ENCODE results near the gene ATP6V1F. TPM values are rescaled to one million over a fixed set of nuclear protein-coding genes. Genes with fewer than 3 reads are reported as not detected.

The ATP6V1F gene
- total RNA-seq, 4 donors from 2014 or later = 31.2 to 137 (median 61.3) TPM

GRCh38 chr7:128868624-128869137 lies 6.0 kb downstream of the ATP6V1F start:
- Histone ChIP-seq H3K9me3 (no peaks in the 10 kb centered on the region), H3K27me3 (no peaks in the 10 kb centered on the region), H3K27ac (no peak overlapping the region), H3K4me1 (peaks cover 3 to 16% of the 10 kb centered on the region in 2 donors), H3K36me3 (no peaks in the 10 kb centered on the region), H3K4me3 (peak overlapping the region in 1 of 2 donors; percentile 38)
- DNase-seq = no peak
- intact Hi-C loops (cut with DNase I; ENCODE audit: low total_unique reads) = no loop called here
- TF ChIP-seq POLR2A (IDR thresholded peaks at IDR 0.05) (no peak), CTCF (IDR thresholded peaks at IDR 0.05) (no peak)

GRCh38 chr7:128869138-128869943 lies 6.7 kb downstream of the ATP6V1F start:
- no peaks in the 10 kb centered on the region for H3K9me3 ChIP-seq
- no peaks in the 10 kb centered on the region for H3K27me3 ChIP-seq
- intact Hi-C loops (cut with DNase I; ENCODE audit: low total_unique reads) = no loop called here
- TF ChIP-seq POLR2A (IDR thresholded peaks at IDR 0.05) (peak in 1 of 2 donors; percentile 11), CTCF (IDR thresholded peaks at IDR 0.05) (peak in 2 of 4 experiments; percentile 31 to 49)
- peak in 1 of 2 donors; percentile 45 for DNase-seq
- peak overlapping the region; percentile 37 to 38 for H3K4me3 ChIP-seq
- H3K27ac ChIP-seq = no peak overlapping the region
- H3K36me3 ChIP-seq = no peaks in the 10 kb centered on the region
- peaks cover 0 to 11% of the 10 kb centered on the region in 2 donors for H3K4me1 ChIP-seq

- intact Hi-C loops (cut with DNase I; ENCODE audit: low total_unique reads) = loop anchor here (5.0 kb wide), 1 partner anchor 78 kb away; the partner anchor contains the start of gene CCDC136
- Histone ChIP-seq H3K36me3 (no peaks in the 10 kb centered on the region), H3K27ac (no peak overlapping the region), H3K4me1 (peaks cover 0 to 11% of the 10 kb centered on the region in 2 donors), H3K27me3 (no peaks in the 10 kb centered on the region), H3K4me3 (peak overlapping the region; percentile 37 to 38), H3K9me3 (no peaks in the 10 kb centered on the region)
- DNase-seq = no peak
- no peak for TF ChIP-seq CTCF (IDR thresholded peaks at IDR 0.05)
- no peak for TF ChIP-seq POLR2A (IDR thresholded peaks at IDR 0.05)
These were observed 7.3 kb downstream of the ATP6V1F start for GRCh38 chr7:128869944-128870285.

GRCh38 chr7:128871050-128871449 lies 8.4 kb downstream of the ATP6V1F start:
- no peak for DNase-seq
- Histone ChIP-seq H3K4me1 (peaks cover 0 to 11% of the 10 kb centered on the region in 2 donors), H3K27ac (no peak overlapping the region), H3K27me3 (no peaks in the 10 kb centered on the region), H3K9me3 (no peaks in the 10 kb centered on the region), H3K36me3 (no peaks in the 10 kb centered on the region), H3K4me3 (no peak overlapping the region)
- intact Hi-C loops (cut with DNase I; ENCODE audit: low total_unique reads) = loop anchor here (5.0 kb wide), 1 partner anchor 79 kb away; the partner anchor contains the start of gene CCDC136
- TF ChIP-seq POLR2A (IDR thresholded peaks at IDR 0.05) (no peak), CTCF (IDR thresholded peaks at IDR 0.05) (no peak)

- H3K27me3 ChIP-seq = no peaks in the 10 kb centered on the region
- no peak overlapping the region for H3K27ac ChIP-seq
- TF ChIP-seq POLR2A (IDR thresholded peaks at IDR 0.05) = no peak
- TF ChIP-seq CTCF (IDR thresholded peaks at IDR 0.05) = no peak
- H3K4me3 ChIP-seq = no peak overlapping the region
- intact Hi-C loops (cut with DNase I; ENCODE audit: low total_unique reads) = loop anchor here (5.0 kb wide), 1 partner anchor 80 kb away; the partner anchor contains the start of gene CCDC136
- H3K36me3 ChIP-seq = no peaks in the 10 kb centered on the region
- peaks cover 0 to 11% of the 10 kb centered on the region in 2 donors for H3K4me1 ChIP-seq
- DNase-seq = no peak
- no peaks in the 10 kb centered on the region for H3K9me3 ChIP-seq
These were observed 9.8 kb downstream of the ATP6V1F start for GRCh38 chr7:128872394-128872824.
